Vagina (tissue), 2 donors: ENCODE results near the gene TNRC6C.

Experiments used
- CTCF ChIP-seq, 3 experiments: fragments of 450-650 bp in 2 of 3; fragments of 200-600 bp in 1 of 3; sonication (generic) in 1 of 3; IDR thresholded peaks; one replicate each; pipeline ENCODE4 v1.5.1; 2017 to 2019; ENCODE audit warnings: antibody characterized with exemption in 3 of 3, mild to moderate bottlenecking in 2 of 3, moderate library complexity in 2 of 3
- POLR2A ChIP-seq, 2 donors: fragments of 450-650 bp; IDR thresholded peaks; one replicate each; pipeline ENCODE4 v1.6.1; 2017; ENCODE audit warnings: antibody characterized with exemption in 2 of 2, mild to moderate bottlenecking in 2 of 2, moderate library complexity in 2 of 2
- POLR2AphosphoS5 ChIP-seq, 2 donors: sonication (generic); formaldehyde crosslinking; IDR thresholded peaks; one replicate each; pipeline ENCODE4 v1.9.0; 2017; ENCODE audit warnings: antibody characterized with exemption in 2 of 2, mild to moderate bottlenecking in 2 of 2, low read depth in 1 of 2; ENCODE audit not compliant: insufficient read depth in 1 of 2

GRCh38 chr17:77961741-77962140 is 3.2 kb downstream of the TNRC6C start:
- TF ChIP-seq CTCF (IDR thresholded peaks at IDR 0.05) = no peak
- TF ChIP-seq POLR2A (IDR thresholded peaks at IDR 0.05) = no peak
- no peak for TF ChIP-seq POLR2AphosphoS5 (IDR thresholded peaks at IDR 0.05; ENCODE audit: insufficient read depth in 1 of 2, low read depth in 1 of 2)
